ENCODE measurements around the gene LIX1L.
A peak's percentile ranks its signal among the peaks of the same experiment; 100 is the strongest.

Gene LIX1L

DNA sequence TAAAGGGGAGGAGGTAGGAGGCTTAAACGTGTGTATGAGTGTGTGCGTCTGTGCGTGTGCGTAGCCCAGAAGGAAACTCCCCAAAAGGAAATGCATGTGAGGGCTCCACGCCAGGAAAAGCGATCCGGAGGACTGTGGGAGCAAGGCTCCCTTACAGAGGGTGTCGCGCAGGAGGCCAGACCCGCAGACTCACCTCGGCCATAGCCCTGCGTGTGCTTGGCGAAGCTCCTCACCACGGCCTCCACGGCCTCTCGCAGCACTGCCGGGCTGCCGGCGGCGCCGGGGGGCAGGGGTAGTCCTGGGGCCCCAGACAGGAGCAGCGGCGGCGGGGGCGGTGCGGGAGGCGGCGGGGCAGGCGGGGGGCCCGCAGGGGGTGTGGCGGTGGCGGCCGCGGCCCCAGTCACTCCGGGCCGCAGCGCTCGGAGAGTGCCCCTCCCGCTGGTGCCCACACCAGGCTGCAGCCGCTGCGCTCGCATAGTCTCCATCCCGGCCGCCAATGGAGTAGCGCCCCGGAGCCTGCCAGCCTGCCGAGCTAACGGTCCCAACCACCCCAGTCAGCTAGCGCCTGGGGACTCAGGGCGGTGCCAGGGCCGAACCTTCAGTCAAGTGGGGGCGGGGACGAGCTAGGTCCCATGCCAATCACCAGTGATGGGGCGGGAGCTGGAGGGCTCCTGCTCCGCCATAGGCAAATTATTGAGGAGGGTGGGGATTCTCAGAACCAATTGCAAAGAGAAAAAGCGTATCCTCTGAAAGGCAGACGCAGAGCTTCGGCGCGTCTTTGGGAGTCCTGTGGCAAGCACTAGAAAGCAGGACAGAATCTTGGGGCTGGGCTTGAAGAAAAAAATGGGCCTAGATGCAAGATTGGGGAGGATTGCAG lies at the start of gene LIX1L:
Gene LIX1L (minus strand): TSS at position 575 of the 877 bp plus-strand sequence. CDS start 90 bp downstream, at position 485.
- DNase-seq: peak; percentile 97

- DNase-seq: no peak
Observed at GRCh38 chr1:146001709-146002108, 43.9 kb upstream of the LIX1L start.

GRCh38 chr1:145999321-146000024 lies 41.7 kb upstream of the LIX1L start:
- DNase-seq: no peak

- no peak for DNase-seq
Observed at GRCh38 chr1:145997718-145998023, 39.9 kb upstream of the LIX1L start.

GRCh38 chr1:145997016-145997717 lies 39.4 kb upstream of the LIX1L start:
- peak; percentile 61 for DNase-seq

DNA sequence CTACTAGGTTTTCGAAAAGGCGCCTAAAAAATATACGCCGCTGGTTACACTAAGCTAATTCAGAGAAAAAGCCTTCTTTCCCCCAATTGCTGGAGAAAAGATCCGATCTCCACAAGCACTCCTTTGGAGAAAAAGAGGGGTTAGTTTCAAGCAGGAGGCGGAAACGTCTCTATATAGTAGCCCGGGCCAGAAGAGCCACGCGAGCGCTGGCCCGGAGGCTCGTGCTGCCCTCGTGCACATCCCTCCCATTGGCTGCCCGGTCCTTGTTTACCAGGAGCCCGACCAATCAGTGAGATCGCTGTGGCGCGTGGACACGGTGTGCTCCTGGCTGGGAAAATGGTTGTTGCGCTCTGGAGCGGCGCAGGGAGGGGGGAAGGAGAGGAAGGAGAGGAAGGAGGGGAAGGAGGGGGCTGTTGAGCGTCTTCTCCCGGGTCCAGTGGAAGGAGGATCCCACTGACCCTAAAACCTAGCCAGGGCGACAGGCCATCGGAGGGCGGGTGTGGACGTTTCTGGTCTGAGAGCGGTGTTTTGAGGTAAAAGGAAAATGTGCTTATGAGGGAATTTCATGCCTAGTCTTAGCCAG lies 38.7 kb upstream of the LIX1L start, which contains the start of gene TXNIP:
Gene TXNIP (minus strand): TSS at position 147 of the 583 bp plus-strand sequence. CDS start 313 bp downstream, outside the sequence.
- DNase-seq: peak; percentile 99

DNA sequence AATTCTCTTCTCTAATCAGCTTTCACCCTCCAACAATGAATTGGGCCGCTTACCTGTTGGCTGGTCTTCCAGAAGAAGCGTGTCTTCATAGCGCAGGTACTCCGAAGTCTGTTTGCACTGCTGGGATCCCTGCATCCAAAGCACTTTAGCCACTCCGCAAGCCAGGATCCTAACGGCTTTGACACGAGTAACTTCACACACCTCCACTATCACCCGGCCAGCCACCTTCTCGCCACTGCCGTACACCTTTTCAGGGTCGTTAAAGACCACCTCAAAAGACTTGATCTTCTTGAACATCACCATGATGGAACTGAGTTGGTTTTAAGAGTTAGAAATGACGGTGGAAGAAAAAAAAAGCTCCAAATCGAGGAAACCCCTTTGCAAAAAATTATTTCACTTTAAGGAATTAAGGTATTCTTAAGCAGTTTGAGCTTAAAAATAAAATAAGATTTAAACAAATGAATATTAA lies 38.2 kb upstream of the LIX1L start:
- no peak for DNase-seq

GRCh38 chr1:145995148-145995881 lies 37.5 kb upstream of the LIX1L start:
- DNase-seq: no peak

DNA sequence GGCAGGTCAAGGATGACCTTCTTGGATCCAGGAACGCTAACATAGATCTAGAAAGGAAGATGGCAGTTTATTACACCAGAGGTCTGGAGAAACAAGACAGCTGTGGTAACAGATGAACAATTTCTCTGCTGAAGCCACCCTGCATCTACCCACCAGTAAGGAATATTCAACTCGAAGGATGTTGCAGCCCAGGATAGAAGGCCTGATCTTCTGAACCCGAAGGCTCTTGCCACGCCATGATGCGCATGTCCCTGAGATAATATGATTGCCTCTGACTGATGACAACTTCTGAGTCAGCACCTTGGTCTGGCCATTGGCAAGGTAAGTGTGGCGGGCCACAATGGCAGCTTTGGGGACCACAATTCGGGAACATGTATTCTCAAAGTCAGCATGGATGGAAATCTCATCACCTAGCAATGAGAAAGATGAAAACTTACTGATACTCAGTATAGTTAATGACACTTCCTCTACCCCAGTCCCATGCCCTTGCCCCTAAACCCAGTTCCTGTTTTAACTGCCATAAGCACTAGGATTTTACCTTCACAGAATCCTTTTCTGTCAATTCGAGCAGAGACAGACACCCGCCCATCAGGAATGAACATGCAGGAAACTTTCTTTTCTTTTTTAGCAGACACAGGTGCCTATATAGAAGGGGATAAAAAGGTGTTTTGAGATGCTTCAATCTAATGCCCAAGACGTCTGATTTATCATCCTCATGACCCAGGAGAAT lies 36.7 kb upstream of the LIX1L start:
- DNase-seq: no peak

GRCh38 chr1:145993618-145994390 lies 36.0 kb upstream of the LIX1L start:
- no peak for DNase-seq

- DNase-seq: no peak
Observed at GRCh38 chr1:145992958-145993617, 35.3 kb upstream of the LIX1L start.

DNA sequence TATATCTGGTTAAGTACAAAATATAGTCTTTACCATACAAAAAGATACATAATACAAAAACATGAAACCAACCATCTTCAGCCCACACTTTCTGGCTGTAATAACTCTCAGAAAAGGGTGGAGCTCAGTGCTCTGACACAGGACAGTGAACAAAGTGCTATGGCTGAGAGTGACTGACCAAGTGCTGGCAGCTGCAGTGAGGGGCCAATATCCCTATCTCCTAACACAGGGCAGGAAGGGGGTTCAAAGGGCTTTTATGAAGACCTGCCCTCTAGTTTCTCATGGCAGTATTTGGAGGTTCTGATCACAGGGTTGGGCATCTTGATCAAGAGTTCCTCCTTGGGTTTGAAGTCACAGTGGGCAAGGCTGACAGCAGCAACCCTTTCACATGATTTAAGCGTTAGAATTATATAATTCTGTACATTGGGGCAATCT lies 34.7 kb upstream of the LIX1L start:
- no peak for DNase-seq

GRCh38 chr1:145991735-145992412 lies 34.1 kb upstream of the LIX1L start:
- DNase-seq: no peak

DNA sequence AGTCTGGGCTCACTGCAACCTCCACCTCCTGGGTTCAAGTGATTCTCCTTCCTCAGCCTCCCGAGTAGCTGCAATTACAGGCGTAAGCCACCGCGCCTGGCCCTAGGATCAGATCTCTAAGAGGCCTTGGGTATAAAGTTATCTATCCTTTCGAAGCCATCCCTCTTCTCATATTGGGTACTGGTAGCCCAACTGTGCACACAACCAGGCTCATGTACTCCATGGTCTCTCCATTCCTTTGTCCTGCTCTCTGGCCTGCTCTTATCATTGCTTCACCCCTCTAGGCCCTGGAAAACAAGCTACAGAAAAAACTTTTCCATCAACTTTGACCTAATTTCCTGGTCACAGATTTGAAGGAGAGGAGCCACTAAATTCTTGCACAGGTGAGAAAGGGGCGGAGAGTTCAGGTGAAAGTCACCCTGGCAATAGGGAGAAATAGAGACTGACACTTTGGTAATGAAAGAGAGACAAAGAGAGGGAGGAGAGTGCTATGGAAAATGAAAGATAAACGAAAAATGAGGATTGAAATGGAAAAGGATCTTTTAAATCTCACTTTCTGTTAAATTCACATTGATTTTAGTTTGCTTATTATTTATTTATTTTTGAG lies 32.5 kb upstream of the LIX1L start:
- no peak for DNase-seq

- DNase-seq: no peak
Observed at GRCh38 chr1:145988773-145989172, 31.0 kb upstream of the LIX1L start.

DNA sequence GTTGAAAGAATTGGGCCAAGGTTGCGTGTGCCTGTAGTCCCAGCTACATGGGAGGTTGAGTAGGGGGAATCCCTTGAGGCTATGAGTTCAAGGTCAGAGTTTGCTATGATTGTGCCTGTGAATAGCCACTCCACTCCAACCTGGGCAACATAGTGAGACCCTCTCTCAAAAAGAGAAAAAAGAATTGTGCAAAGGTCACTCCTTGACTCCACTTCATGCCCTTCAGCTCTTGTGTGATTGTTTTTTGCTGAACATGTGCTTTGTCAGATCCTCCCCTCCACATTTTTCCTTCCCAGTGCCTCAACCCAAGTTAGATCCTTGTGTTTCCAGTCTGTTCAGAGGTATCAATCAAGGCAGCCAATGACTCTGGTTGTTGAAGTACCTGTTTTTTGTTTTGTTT lies 30.1 kb upstream of the LIX1L start:
- DNase-seq: no peak

DNA sequence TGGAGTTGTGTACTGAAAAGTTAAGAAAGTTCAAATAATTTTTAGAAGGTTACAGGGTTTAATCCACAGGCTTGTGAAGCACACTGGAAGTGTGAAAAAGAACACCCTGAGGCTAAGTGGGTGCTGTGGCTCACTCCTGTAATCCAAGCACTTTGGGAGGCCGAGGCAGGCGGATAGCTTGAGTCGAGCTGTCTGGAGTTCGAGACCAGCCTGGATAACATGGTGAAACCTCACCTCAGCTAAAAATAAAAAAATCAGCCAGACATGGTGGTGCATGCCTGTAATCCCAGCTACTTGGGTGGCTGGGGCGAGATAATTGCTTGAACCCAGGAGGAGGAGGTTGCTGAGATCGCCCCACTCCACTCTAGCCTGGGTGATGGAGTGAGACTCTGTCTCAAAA lies 28.7 kb upstream of the LIX1L start:
- DNase-seq: no peak

DNA sequence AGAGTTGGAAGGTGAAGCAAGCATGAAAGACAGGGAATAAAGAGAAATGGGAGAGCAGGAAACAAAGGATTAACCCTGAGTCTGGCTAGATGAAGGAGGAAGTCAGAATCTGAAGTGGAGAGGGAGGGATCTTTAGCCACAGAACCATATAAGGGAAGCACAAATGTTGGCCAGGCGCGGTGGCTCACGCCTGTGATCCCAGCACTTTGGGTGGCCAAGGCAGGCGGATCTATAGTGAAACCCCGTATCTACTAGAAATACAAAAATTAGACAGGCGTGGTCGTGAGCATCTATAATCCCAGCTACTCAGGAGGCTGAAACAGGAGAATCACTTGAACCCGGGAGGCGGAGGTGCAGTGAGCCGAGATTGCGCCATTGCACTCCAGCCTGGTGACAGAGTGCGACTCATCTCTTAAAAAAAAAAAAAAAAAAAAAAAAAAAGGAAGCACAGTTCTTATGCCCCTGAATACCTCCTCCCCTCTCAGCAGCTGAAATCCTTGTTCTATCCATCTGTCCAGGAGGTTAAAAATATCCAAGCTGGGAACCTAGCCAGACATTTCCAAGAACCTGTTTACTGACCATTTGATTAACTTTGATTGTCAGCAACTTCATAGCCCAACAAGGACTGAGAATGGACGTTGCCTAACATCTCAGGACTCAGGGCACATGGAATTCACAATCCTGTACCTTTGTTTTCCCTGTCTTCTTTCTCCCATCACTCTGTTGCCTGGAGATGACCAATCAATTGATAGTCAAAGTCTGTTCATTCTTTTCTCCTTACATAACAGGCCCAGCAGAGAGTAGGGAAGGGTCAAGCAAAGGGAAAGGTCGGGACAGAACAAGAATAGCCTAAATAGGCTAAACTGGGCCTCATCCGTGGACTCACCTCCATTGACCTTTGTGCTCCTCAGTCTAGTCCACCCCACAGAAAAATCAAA lies 28.0 kb upstream of the LIX1L start:
- DNase-seq: peak; percentile 56

Data from femur (tissue), 1 donor.